ENCODE results near the gene RIMBP2.

DNA sequence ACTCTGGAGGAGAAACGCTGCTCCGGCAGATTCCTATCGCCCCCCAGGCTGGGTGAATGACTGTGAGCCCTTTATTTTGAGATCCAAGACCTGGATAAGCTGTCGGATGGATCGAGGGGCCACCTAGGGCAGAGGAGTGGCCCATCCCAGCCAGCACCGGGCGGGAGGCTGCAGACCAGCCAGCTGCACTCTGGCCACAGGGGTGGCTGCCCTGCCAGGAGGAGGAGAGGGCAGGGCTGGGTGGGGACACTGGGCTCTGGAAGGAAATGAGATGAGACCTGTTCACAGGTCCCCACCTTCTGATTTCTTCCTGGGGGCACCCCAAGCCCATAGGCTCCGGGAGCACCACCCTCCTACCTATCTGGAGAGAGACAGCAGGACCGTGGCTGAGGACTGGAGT is 238.4 kb downstream of the RIMBP2 start:
- TF ChIP-seq, protein P1, sequence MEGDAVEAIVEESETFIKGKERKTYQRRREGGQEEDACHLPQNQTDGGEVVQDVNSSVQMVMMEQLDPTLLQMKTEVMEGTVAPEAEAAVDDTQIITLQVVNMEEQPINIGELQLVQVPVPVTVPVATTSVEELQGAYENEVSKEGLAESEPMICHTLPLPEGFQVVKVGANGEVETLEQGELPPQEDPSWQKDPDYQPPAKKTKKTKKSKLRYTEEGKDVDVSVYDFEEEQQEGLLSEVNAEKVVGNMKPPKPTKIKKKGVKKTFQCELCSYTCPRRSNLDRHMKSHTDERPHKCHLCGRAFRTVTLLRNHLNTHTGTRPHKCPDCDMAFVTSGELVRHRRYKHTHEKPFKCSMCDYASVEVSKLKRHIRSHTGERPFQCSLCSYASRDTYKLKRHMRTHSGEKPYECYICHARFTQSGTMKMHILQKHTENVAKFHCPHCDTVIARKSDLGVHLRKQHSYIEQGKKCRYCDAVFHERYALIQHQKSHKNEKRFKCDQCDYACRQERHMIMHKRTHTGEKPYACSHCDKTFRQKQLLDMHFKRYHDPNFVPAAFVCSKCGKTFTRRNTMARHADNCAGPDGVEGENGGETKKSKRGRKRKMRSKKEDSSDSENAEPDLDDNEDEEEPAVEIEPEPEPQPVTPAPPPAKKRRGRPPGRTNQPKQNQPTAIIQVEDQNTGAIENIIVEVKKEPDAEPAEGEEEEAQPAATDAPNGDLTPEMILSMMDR (conservative IDR thresholded peaks at IDR 0.05 in 1 of 2, IDR thresholded peaks at IDR 0.05 in 1 of 2; ENCODE audit: extremely low read depth in 1 of 2, insufficient read depth in 1 of 2, low read depth in 1 of 2, low read length in 2 of 2) = no peak
- TF ChIP-seq EZH2 (IDR thresholded peaks at IDR 0.05; ENCODE audit: borderline replicate concordance, low read length) = no peak
